HTERT RPE-1 (cell line): ENCODE results near the gene SNX24.

Experiments used
- in situ Hi-C: fragments of 300-500 bp; cut with MboI; formaldehyde crosslinking; loops from 4 replicates; pipeline ENCODE4 v1.14.3; 2020; ENCODE audit warnings: low sequenced_read_pairs

Gene SNX24

DNA sequence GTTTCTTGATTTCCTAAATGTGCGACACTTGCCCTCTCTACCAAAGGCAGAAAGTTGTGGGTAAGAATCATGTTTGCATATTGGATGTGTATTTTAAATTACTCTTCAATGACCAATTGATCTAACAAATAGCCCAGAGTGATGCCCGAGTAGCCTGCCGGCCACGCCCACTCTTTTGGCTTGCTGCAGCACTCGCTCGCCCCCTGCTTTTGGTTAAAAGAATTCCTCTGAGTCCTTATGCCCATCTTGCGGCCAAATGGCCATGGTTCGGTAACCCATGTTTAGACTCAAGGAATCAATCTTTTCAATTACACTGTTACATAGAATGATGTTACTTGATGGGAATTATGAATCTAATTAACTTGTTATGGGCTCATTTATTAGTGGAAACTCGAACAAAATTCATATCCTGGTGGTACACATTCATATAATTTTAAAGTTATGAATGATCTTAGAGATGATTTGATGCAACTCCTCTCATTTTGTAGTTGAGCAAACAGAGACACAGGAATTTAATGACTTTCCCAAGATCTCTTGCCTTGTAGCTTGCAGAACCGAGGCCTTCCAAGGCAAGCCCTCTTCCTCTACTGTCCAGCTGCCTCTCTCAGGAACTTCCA is 154.6 kb downstream of the SNX24 start:
- in situ Hi-C loops: no loop called here

DNA sequence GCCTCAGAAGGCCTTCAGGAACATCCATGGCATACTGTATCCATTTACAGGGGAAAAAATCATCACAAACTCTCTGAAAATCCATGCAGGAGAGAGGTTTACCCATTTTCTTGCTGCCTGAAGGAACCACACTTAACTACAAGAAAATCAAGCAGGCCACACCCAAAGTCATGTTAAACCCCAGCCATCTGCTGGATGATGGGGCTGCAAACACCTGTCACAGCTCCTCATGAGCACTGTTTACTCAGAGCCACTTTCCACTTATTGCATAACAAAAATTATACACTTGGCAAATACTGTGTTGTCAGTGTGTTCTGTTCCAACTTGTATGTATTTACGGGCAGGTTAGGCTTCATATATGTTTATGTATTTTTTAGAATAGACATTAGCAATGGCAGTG is 155.3 kb downstream of the SNX24 start:
- in situ Hi-C loops: no loop called here

DNA sequence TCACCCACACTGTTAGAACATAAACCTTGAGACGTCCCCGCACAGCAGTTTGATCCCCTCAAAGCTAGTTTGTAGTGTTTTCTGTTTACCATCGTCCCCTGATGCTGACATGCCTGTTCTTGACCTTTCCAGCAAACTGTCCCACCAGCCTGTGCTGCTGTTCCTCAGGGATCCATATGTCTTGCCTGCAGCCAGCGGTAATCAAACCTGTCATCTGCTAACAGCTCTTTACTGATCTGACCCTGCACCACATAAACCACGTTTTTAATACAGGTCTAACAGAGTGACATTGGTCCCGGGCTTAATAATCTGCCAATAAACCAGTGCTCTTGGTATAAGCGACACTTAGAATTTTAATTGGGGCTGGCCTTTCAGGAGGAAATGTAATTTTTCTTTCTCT is 156.4 kb downstream of the SNX24 start:
- in situ Hi-C loops: no loop called here

DNA sequence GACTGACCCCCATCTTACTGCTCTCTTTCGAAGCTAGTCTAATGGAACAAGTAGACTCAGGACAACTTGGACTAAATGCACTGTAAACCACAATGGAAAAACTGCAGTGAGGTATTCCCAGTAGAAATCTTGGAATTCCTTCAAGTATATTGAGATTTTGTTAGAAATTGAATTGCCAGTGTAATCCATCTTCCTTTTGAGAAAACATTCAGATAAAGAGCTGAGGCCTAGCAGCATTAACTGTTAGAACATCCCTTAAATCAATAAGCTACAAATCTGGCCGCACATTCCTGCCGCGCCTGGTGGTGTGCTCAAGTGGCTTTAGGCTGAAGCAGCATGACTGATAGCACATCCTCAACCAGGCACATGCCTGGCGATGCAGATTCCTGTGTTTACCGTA is 161.8 kb downstream of the SNX24 start:
- in situ Hi-C loops: no loop called here

DNA sequence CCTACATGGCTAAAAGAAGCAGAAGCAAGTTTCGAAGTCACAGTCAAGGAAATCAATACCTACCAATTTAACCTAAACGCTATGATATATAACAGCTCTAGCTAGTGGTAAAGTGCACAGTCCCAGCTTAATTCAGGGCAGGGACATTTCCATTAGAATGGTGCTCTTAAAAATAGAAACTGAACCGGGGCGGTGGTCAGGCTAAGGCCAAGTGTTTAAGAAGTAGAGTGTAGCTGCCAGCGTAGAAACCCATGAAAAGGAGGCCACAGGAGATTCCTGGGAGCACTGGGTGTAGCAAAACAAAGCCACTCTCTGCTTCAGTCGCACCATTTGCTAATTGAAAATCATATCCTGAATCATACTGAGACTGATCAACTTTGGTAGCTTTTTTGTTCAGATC is 162.3 kb downstream of the SNX24 start:
- in situ Hi-C loops: no loop called here

DNA sequence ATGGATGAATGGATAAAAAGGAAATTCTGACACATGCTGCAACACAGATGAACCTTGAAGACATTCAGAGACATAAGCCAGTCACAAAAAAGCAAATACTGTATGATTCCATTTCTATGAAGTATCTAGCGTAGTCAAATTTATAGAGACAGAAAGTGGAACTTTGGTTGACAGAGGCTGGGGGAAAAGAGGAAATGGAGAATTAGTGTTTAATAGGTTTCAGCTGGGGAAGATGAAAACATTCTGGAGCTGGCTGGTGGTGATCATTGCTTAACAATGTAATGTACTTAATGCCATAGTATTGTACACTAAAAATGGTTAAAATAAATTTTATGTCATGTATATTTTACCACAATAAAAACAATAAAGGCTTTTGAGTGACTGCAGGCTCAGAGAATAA is 166.9 kb downstream of the SNX24 start:
- in situ Hi-C loops: no loop called here

DNA sequence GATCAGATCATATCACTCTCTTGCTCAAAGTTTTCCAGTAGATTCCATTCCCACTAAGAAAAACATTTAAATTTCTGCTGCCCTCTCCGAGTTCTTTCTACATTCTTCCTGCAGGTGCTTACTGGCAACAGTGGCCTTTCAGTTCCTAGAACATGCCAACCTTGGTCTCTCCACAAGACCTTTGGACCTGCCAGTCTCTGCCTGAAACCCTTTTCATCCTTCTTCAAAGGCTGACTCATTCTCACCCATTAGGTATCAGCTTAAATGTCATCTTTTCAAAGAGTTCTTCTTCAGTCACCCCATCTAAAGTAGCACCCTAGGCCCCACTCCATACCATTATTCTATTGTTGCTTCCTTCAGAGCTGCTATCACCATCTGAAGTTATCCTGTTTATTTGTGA is 169.3 kb downstream of the SNX24 start:
- in situ Hi-C loops: no loop called here

DNA sequence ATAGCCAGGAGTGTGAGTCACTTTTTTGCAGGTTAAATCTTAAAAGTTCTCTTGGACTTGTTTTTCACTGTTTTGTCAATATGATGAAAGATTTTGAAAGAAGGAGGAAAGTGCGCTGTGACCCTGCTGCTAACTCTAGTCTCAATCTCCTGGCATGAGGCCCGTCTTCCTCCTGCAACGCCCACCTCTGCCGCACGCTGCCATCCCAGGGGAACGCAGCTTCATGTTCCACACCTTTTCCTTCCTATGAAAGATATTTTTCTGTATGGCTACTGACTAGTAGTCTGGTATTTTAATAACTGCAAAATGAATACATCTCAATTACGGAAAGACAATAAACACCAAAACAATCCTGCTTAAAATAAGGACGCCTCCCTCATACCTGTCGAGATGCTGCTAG is 182.8 kb downstream of the SNX24 start:
- in situ Hi-C loops: no loop called here

DNA sequence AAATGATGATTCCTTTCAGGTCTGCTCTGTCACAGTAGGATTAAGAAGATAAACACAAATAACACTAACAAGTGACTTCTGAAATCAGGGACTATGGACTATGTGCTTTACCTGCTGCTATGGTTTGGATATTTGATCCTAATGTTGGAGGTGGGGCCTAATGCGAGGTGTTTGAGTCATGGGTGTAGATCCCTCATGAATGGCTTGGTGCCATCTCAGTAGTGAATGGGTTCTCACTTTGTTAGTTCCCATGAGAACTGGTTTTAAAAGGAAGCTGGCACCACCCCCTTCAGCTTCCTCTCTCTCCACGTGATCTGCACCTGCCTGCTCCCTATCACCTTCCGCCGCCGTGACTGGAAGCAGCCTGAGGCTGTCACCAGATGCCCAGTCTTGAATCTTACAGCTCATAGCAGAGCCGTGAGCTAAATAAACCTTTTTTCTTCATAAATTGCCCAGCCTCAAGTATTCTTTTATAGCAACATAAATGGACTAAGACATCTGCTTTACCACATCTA is 187.8 kb downstream of the SNX24 start:
- in situ Hi-C loops: no loop called here

DNA sequence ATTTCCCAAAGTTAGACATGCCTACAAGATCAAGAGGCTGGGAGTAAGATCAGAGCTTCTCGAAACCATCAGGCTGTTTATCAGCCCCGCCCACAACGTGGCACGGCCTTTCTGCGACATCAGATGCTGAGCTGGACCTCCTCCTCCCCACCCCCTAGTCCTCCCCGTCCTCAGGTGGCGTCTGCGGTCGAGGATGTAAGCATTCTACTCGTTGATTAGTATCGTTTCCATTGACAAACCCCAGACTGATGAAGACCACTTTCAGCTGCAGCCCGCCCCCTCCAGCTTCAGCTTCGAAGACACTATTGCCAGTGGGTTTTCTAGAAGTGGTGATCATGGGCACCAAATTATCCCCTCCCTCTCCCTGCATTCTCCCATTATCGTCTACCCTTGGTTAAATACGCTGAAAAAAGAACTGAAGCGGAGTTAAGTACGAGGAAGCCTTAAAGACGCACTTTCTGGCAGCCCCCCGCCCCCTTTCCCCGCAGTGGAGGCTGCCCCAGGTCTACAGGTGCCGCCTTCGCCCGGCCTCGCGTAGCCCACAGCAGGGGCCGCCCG is 190.0 kb downstream of the SNX24 start:
- in situ Hi-C loops: no loop called here

DNA sequence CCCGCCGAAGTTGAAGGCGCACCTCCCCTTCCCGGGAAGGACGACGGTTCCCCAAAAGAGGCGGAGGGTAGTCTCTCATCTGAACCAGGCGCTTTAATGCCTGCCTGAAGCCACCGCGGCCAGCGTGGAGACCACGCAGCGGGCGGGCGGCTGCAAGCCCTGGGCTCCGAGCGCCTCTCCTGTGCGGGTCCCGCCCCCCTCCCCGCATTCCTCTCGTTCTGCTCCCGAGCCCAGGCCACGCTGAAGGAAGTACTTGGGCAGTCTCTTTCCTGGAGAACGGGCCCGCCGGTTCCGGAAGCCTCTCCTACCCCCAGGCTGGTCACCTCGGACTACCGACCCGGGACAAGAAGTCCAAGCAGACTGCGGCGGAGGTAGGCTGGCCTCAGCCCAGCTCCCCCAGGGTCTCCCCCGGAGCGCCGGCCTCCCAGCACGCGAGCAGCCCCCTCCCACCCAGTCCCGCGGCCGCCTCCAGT is 190.5 kb downstream of the SNX24 start:
- in situ Hi-C loops: no loop called here

DNA sequence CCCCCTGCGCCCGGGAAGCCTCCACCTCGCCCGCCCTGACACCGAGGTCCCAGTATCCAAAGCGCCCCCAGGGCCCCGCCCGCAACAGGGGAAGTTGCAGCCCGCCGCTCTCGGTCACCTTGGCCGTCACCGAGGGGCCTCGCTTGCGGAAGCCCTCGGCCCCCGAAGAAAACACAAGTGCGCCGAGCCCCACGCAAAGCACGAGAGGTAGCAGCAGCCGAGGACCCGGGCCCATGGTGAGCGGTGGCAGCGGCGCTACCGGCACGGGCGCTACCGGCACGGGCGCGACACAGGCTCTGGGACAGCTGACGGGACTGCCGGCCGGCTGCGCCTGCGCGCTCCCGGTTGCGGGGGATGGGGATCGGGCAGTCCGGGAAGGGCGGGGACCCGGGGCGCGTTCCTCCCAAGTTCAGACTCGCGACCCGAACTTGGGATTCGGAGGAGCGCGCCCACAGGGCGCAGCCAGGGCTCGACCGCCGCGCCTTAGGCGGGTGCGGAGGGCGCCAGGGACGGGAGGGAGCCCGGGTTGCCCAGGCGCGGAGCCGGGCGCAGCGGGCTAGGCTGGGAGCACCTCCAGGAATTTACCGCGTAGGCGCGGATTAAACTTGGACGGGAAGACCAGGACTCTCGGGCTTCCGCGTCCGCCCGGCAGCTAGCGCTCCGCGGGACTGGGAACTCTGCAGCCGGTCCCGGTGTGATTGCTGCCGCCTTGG is 191.1 kb downstream of the SNX24 start, which contains the start of gene PPIC:
TSS of gene PPIC (minus strand) at position 335 of the 713 bp plus-strand sequence. CDS start at position 235, 100 bp downstream.
- in situ Hi-C loops: no loop called here

DNA sequence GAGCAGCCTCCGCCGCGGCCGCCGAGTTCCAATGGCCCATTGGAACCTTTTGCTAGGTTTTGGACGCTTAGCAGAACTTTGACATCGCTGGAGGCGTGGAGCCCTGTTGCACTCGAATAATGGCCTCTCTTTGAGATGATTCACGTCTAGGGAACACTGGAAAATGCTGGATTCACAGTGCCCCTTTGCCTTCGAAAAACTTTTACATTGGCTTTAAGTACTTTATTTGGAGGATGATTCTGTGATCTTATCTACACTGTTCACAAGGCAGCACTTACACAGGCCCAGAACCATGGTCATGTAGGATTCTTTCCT is 191.6 kb downstream of the SNX24 start:
- in situ Hi-C loops: no loop called here

DNA sequence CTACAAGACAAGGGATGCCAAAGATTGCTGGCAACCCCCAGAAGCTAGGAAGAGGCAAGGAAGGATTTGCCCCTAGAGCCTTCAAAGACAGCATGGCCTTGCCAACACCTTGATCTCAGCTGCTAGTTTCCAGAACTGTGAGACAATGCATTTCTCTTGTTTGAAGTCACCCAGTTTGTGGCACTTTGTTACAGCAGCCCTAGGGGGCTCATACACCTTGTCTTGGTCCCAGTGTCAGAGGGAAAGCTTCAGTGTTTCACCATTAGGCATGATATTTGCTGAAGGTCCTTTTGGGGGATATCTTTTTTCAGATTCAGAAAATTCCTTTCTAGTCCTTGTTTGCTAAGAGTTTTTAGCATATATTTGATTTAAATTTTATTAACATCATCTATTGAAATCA is 194.3 kb downstream of the SNX24 start:
- in situ Hi-C loops: no loop called here

DNA sequence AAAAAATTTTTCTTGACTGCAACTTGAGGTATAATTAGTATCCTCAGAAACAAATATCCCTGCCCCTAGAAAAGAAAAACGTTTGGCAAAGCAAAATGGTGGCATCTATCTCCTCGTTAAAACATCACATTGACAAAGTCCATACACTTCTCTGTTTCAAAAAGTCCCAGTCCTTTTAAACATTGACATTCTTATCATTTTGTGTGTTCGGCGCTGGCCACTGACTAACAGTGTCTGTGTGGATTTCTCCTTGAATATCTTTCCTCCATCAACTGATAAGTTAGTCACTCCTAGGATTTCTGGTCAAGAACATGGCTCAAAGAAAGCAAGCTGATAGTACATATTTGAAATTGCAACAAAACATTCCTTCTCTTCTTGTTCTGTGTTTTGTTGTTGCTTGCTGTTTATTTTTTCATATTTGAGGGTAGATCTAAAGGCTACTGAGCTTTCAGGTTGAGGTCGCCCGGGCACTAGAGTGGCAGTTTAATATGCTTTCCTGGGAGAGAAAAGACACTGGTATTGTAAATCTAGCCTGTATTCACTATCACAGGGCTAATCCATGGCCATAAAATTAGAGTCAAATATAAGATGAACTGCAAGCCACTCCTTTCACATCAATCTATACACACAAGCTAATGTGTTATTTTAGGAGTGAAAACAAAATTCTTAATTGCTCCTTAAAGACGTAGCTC is 199.7 kb downstream of the SNX24 start:
- in situ Hi-C loops: no loop called here

DNA sequence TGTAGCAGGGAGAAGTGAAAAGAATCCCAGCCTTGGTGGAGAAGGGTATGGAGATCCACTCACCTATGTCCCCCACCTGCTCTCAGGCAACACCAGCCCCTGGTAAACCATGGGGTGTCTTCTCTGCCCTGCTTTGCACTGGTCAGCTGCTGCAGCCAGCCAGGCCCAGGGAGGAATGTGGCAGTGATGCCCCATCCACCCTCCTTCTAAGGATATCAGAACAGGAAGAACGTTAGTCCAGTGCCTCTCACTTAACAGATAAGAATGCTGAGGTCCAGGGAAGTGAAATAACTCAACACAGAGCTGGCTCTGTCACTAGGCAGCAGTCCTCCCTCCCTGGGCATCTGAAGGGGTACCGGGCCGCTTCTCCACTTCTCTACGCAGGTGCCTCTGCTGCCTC is 200.8 kb downstream of the SNX24 start:
- in situ Hi-C loops: no loop called here

DNA sequence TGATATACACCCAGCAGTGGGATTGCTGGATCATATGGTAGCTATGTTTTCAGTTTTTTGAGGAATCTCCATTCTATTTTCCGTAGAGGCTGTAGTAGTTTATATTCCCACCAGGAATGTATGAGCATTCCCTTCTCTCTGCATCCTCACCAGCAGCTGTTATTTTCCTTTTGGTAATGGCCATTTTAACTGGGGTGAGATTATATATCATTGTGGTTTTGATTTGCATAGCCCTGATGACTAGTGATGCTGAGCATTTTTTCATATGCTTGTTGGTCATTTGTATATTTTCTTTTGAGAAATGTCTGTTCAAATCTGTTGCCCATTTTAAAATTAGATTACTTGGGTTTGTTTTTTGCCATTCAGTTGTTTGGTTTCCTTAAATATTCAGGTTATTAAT is 202.3 kb downstream of the SNX24 start:
- in situ Hi-C loops: no loop called here

DNA sequence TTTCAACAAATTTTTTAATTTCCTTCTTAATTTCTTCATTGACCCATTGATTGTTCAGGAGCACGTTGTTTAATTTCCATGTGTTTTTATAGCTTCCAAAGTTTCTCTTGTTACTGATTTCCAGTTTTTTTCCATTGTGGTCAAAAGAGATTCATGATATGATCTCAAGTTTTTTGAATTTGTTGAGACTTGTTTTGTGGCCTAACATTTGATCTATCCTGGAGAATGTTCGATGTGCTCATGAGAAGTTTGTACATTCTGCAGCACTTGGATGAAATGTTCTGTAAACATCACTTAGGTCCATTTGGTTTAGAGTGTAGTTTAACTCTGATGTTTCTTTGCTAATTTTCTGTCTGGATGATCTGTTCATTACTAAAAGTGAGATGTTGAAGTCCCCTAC is 205.8 kb downstream of the SNX24 start:
- in situ Hi-C loops: no loop called here
